HEK293T (cell line): ENCODE results near the gene BGN.

Source experiments
- FOXM1 ChIP-seq: fragments of 450-650 bp; IDR thresholded peaks from 2 replicates; pipeline ENCODE4 v1.6.1; 2017; ENCODE audit warnings: mild to moderate bottlenecking, borderline replicate concordance
- SP1 ChIP-seq: fragments of 450-650 bp; IDR thresholded peaks from 2 replicates; pipeline ENCODE4 v1.6.1; 2017

- TF ChIP-seq SP1 (no peak), FOXM1 (no peak)
These were observed 2.9 kb upstream of the BGN start for GRCh38 chrX:153491918-153492317.
